ENCODE measurements around the gene SPATA12.

The SPATA12 gene, protein sequence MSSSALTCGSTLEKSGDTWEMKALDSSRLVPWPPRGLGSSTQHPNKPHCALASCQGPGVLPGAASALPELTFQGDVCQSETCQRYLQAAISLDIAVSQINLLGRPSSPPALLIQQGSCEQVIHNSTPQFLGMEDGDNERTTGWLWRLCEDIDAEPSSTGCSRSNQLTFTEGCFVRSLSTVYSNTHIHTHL

DNA sequence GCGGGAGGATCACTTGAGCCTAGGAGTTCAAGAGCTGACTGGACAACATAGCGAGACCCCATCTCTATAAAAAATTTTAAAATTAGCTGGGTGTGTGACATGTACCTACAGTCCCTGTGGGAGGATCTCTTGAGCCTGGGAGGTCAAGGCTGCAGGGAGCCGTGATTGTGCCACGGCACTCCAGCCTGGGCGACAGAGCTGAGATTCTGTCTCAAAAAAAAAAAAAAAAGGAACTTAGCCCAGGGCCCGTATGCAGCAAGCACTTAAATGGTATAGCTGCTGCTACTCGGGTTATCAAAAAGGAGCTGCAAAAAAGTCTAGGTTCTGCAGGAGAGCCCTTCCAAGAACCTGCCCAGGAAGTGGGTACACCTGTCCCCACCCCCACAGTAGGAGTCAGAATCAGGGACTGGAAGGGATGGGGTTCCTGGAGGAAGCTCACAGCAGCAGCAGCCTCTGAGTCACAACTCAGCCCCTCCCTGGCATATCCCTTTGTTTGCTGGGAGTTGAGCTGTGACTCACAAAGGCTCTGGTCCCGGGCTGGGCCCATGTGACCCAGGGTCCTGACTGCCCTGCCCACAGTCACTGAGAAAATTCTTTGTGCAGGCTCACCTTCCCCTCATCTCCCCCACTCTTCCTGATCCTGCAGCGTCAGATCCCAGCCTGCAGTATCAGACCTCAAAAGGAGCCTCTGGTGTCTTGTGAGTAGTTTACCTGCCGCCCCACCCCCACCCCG lies at the start of gene SPATA12:
Gene SPATA12, plus strand, starts transcription at position 576 of the 733 bp plus-strand sequence. CDS start 13,031 bp downstream, outside the sequence.
- DNase-seq, result no peak

- DNase-seq, result no peak
These were observed 49.4 kb upstream of the SPATA12 start for GRCh38 chr3:57011022-57011421.

DNA sequence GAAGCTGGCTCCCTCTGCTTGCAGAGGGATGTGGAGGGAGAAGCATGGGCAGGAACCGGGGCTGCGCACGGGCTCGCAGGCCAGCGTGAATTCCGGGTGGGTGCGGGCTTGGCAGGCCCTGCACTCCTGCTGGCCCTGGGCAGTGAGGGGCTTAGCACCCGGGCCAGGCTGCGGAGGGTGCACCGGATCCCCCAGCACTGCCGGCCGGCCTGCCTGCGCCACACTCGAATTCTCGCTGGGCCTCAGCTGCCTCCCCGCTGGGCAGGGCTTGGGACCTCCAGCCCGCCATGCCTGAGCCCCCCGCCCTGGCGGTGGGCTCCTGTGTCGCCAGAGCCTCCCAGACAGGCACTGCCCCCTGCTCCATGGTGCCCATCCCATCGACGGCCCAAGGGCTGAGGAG lies 47.6 kb upstream of the SPATA12 start:
- no peak for DNase-seq

DNA sequence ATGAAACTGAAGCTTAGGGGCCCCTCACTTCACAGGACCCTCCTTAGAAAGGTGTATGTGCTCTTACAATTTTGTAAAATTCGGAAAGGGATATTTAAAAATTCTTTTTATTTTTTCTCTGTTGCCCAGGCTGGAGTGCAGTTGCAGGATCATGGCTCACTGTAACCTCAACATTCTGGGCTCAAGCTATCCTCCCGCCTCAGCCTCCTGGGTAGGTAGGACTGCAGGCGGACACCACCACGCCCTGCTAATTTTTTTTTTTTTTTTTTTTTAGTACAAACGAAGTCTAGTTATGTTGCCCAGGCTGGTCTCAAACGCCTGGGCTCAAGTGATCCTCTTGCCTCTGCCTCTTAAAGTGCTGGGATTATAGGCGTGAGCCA lies 45.1 kb upstream of the SPATA12 start:
- DNase-seq, result no peak

DNA sequence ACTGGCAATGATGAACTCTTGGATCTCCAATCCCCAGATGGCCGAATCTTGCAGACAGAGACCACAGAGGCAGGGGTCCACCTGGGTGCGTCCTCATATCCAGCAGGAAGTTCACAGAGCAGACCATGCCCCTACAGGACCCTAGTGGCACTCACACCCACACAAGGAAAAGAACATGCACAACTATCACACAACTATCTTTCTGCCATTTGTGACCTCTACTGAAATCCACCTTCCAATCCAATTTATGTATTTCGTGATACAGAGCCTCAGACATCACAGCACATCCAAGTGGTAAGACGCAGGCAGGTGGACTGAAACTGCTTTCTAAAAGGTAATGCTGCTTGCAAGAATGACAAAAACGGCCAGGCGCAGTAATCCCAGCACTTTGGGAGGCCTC lies 44.6 kb upstream of the SPATA12 start:
- DNase-seq, result no peak

DNA sequence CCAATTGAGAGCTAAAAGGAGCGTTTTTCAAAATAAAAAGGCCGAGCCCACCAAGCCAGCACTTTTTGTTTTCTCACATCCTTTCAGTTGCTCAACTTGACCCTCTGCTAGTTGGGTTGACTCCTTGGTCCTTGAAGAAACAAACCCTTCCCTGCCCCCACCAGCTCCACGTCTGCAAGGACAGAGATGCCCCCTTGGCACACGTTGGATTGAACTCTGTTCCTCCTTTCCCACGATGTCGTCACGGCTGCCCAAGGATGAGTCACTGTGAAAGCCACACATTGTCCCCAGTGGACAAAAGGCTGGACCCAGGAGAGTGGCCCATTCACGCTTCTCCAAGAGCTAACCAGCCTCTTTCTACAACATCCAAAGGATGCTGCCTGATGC lies 43.0 kb upstream of the SPATA12 start:
- DNase-seq, result no peak

DNA sequence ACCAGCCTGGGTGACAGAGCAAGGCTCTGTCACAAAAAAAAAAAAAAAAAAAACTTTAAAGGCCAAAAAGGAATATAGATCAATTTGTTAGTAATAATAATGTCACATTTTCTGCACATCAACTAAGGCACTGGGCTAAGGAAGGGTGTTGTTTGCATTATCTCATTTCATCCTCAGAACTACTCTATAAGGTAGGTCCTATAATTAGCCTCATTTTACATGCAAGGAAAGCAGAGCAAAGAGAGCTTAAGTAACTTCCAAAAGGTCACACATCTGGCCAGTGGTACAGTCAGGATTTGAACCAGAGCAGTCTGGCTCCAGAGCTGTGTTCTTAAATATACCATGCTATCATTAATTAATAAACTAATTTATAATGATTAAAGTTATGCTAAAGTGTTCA lies 42.2 kb upstream of the SPATA12 start:
- no peak for DNase-seq

GRCh38 chr3:57019057-57019456 lies 41.4 kb upstream of the SPATA12 start:
- DNase-seq, result no peak

DNA sequence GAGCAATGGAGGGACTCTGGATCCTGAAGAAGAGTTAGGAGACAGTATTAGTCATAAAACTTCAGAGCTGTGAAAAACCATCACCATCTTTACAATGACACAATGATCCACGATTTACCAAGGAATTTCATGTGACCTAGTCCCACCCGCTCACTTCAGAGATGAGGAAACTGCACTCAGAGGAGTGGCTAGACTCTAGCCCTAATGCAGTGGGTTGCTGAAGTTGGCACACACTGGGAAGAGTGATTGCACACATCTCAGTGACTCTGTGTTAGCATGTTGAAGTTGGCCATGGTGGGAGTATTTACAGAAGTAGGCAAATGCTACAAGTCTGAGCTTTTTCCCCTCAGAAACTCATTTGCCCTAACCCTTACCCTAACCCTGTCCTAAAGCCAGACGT lies 35.2 kb upstream of the SPATA12 start:
- DNase-seq, result no peak

- DNase-seq, result no peak
These were observed 33.5 kb upstream of the SPATA12 start for GRCh38 chr3:57026944-57027343.

- DNase-seq, result no peak
These were observed 31.1 kb upstream of the SPATA12 start for GRCh38 chr3:57029383-57029782.

DNA sequence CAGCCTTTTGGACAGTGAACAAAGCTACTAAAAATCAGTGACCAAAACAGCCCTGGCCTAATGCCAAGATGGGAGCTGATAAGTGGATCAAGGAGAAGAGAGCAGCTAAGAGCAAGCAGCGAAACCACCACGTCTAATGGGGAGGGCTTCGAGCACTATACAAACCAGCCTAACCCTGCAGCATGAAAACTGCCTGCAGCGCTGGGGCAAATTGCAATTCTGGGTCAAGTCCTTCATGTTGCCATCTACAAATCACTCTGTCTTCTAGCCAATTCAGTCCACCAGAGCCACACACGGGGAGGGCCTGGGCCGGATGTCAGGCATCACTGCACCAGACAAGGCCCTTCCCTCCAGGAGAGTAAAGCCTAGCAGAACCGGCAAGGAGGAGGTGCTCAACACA lies 30.5 kb upstream of the SPATA12 start:
- no peak for DNase-seq

GRCh38 chr3:57030721-57031120 lies 29.7 kb upstream of the SPATA12 start:
- no peak for DNase-seq

DNA sequence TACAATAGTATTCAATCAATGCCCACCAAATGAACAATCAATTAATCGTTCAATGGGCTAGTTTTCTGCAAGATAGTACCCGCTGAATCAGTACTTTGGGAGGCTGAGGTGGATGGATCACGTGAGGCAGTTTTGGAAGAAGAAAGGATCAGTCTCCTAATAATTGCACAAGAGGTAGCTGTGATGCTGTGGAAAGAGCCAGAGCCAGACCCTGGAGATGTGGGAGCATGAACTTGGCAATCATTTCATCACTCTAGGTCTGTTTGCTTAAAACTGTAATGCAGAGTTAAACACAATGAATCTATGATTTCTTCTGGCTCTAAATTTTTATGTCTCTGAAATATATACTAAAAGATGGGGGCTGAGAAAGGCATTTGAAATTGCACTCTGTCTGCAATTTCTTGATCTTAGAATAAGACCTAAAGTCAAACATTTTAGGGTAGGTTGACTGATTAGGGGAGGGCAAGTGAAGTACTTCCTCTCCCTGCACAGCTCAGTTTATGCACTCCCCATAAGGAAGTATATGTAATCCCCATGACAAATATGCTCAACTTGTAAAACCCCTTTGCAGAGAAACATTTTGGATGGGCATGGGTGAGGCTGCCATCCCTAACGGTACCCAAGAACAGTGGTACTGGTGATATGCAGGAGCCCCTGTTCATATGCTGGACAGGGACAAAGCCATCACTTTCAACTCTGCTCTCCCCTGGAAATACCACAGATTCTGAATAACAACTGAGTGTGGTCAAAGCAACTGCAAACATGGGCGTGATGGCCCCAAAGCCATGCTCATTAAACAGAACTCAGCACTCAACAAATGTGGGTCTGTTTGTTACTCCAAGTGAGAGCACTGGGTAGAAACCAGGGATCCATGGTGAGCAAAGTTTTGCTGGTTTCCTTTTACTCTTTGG lies 28.6 kb upstream of the SPATA12 start:
- no peak for DNase-seq

GRCh38 chr3:57036952-57037351 lies 23.5 kb upstream of the SPATA12 start:
- DNase-seq, result no peak

GRCh38 chr3:57038466-57039164 lies 21.8 kb upstream of the SPATA12 start:
- no peak for DNase-seq

- DNase-seq, result no peak
These were observed 18.8 kb upstream of the SPATA12 start for GRCh38 chr3:57041674-57042073.

DNA sequence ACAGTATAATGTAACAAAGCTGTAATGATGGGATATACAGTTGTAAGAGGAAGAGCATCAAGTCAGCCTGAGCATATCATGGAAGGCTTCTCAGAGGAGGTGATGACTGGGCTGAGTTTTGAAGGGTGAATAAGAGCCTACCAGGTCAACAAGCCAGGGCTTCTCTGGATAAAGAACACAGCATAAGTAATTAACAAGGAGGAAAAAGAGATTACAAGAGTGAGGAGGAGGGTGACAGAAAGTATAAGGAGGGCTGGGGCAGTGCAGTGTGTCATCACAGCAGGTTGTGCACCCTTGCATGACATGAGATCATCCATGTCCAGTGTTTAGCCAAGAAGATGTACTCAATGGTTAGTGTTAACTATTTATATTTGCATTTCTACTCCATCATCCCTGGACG lies 16.9 kb upstream of the SPATA12 start:
- no peak for DNase-seq

DNA sequence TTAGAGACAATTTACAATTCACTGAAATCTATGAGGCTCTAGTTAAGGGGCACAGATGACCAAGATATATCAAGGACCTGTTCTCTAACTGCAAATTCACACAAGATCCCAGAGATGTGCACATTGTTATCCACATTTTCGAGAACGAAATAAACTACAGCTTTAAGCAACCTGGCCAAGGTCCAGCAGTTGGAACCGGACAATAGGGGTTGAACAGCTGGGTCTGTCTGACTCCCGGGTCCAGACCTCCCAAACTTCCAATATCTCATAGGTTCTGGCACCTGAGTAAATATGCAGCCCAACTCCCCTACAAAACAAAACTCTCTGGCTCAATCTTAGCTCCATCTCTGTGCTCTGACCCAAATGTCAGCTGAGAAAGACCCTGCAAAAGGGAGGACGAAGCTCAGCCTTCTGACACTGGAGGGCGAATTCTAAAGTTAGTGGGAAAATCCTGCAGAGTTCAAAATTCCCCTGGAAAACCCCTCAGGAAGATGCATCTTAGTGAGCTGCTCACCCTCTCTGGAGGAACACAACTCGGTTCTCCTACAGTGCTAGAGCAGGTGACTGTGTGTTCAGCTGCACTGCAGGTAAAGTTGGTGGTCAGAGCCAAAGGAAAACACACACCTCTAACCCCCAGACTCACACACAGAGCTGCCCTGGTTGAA lies 14.2 kb upstream of the SPATA12 start:
- no peak for DNase-seq

GRCh38 chr3:57048052-57048671 lies 12.3 kb upstream of the SPATA12 start:
- DNase-seq, result no peak

DNA sequence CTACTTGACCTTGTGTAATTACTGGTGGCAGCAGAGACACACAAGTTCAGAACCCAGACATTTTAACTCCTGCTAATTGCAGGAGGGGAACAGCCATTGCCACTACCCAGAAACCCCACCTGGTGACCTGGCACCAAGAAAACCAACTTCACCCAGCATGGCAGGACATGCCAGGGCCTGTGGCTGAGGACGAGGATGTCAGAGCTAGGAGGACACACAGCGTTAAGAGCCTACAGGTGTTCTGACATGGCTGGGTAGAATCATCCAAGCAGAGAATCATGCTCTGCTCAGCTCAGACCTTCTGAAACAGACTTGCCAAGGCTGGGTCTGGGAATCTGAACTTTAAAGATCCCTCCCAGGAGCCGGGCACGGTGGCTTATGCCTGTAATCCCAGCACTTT lies 11.7 kb upstream of the SPATA12 start:
- DNase-seq, result no peak

- DNase-seq, result no peak
These were observed 7.8 kb upstream of the SPATA12 start for GRCh38 chr3:57052662-57053061.
